DOHH2 (cell line): ENCODE measurements around the gene MXD4.

Source experiments
- CTCF ChIP-seq: fragments of 200-600 bp; sonication (generic); IDR thresholded peaks from one replicate; pipeline ENCODE4 v1.5.1; 2014; ENCODE audit warnings: antibody characterized with exemption, mild to moderate bottlenecking, low read depth, low read length; ENCODE audit not compliant: poor library complexity, severe bottlenecking
- EZH2phosphoT487 ChIP-seq: fragments of 200-600 bp; sonication (generic); IDR thresholded peaks from 2 replicates; pipeline ENCODE4 v1.6.1; 2017; ENCODE audit warnings: borderline replicate concordance, mild to moderate bottlenecking, antibody characterized with exemption, low read length, moderate library complexity, mixed read lengths

DNA sequence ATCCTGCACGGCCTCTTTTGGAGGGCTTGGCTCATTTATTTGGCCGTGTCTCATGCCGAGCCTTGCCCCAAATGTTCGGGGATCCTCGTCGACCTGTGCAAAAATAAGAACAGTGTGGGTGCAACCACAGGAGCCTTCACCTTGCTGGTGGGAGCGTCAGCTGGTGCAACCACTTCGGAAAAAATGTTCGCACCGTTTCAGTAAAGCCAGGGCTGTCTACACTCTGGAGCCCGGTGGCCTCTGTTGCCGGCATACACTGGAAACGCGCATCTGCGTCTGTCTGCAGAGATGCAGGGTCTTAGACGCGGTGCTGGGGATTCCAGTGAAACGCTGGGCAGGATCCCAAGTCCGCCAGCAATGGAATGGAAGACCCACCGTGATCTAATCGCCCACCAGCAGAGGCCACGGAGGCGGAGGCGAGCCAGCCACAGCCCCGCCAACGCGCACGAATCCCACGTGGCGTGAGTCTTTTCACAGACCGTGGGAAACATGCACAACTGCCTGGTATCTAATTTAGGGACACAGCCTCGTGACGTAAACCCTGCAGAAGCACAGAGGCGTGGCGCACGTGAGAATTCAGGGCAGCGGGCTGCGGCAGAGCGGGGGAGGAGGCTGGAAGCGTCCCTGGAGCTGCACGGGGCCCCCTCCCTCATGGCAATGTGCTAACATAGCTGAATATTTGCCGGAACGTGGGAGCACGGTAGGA, 13.8 kb upstream of the MXD4 start:
- TF ChIP-seq CTCF (no peak), EZH2phosphoT487 (no peak)
